Esophagus muscularis mucosa (tissue), 4 donors: ENCODE data around the gene LRGUK. TPM values are rescaled to one million over a fixed set of nuclear protein-coding genes. Genes with fewer than 3 reads are reported as not detected.

Experiments used
- DNase-seq: peaks from one replicate; pipeline ENCODE4 v3.0.0-alpha.2; 2017; ENCODE audit errors: extremely low spot score
- H3K27ac ChIP-seq, 4 donors: fragments of 200-600 bp; sonication (generic); replicated peaks in 1 of 4; 1 replicate in 3 of 4; 2 replicates in 1 of 4; pipeline ENCODE4 v1.5.1; 2016 to 2019; ENCODE audit warnings: mild to moderate bottlenecking in 1 of 4
- H3K27me3 ChIP-seq, 4 donors: fragments of 200-600 bp; sonication (generic); one replicate each; pipeline versions ENCODE4 v1.5.1 to v1.6.0; 2016 to 2019
- H3K36me3 ChIP-seq, 4 donors: fragments of 200-600 bp; sonication (generic); one replicate each; pipeline ENCODE4 v1.5.1; 2016 to 2019
- H3K4me1 ChIP-seq, 4 donors: fragments of 200-600 bp; sonication (generic); one replicate each; pipeline ENCODE4 v1.5.1; 2016 to 2019
- H3K4me3 ChIP-seq, 4 donors: fragments of 200-600 bp; sonication (generic); 1 replicate in 2 of 4; 2 replicates in 2 of 4; pipeline ENCODE4 v1.5.1; 2016 to 2019; ENCODE audit warnings: mild to moderate bottlenecking in 4 of 4, moderate library complexity in 1 of 4
- H3K9me3 ChIP-seq, 4 donors: fragments of 200-600 bp; sonication (generic); 1 replicate in 3 of 4; 2 replicates in 1 of 4; pipeline ENCODE4 v1.5.1; 2016 to 2019
- CTCF ChIP-seq, 3 experiments: fragments of 200-600 bp in 2 of 3; fragments of 450-650 bp in 1 of 3; sonication (generic) in 2 of 3; IDR thresholded peaks; one replicate each; pipeline ENCODE4 v1.5.1; 2017 to 2019; ENCODE audit warnings: antibody characterized with exemption in 3 of 3, mild to moderate bottlenecking in 2 of 3, moderate library complexity in 1 of 3
- EP300 ChIP-seq: sonication (generic); formaldehyde crosslinking; IDR thresholded peaks from one replicate; pipeline ENCODE4 v1.6.1; 2017; ENCODE audit warnings: antibody characterized with exemption
- POLR2A ChIP-seq: fragments of 450-650 bp; IDR thresholded peaks from one replicate; pipeline ENCODE4 v1.6.1; 2017; ENCODE audit warnings: antibody characterized with exemption, moderate library complexity, mild to moderate bottlenecking, low read depth
- POLR2AphosphoS5 ChIP-seq, 2 donors: sonication (generic); formaldehyde crosslinking; IDR thresholded peaks; one replicate each; pipeline ENCODE4 v1.6.1; 2017; ENCODE audit warnings: antibody characterized with exemption in 2 of 2
- WGBS: methylation state at CpG from one replicate; pipeline ENCODE4 v1.1.5; 2018; 5-methylcytosine and 5-hydroxymethylcytosine counted together
- intact Hi-C: fragments of 100-400 bp; cut with DNase I; formaldehyde crosslinking; loops from one replicate; pipeline ENCODE4 v1.15.1; 2023
- total RNA-seq, 4 donors: library from RNA; depleted of rRNA; stranded (reverse); fragments of >200 nt; gene quantifications; one replicate each; pipeline versions ENCODE4 v1.1.0 to v1.2.1, GENCODE V29; 2016

Gene LRGUK
- total RNA-seq, 4 donors from 2014 or later = 0.13 to 0.83 (median 0.31) TPM

DNA sequence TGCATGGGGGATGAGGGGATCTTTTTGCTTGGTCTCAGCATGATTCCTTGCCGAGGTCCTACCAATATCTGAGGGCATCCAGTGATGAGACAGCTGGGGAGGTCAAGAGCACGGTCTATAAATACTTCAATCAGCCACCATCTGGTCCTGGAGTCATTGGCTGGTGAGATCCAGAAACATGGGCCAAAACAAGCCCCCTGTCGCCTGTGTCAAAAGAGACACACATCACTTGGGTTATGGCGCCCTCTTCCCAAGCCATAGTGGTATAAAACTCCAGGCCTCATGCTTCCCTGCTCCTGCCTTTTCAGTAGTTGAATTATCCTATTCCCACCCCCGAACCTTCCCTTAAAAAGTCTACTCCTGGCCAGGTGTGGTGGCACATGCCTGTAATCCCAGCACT lies 128.7 kb downstream of the LRGUK start:
- DNase-seq = no peak
- Histone ChIP-seq H3K27ac (no peak overlapping the region), H3K4me3 (no peak overlapping the region), H3K36me3 (no peaks in the 10 kb centered on the region), H3K27me3 (no peaks in the 10 kb centered on the region), H3K9me3 (no peaks in the 10 kb centered on the region), H3K4me1 (no peaks in the 10 kb centered on the region)
- WGBS = 82% methylated on average over 5 of the region's 5 CpGs
- intact Hi-C loops = no loop called here
- TF ChIP-seq POLR2AphosphoS5 (IDR thresholded peaks at IDR 0.05) = no peak
- no peak for TF ChIP-seq EP300
- no peak for TF ChIP-seq POLR2A
- no peak for TF ChIP-seq CTCF (IDR thresholded peaks at IDR 0.05)

DNA sequence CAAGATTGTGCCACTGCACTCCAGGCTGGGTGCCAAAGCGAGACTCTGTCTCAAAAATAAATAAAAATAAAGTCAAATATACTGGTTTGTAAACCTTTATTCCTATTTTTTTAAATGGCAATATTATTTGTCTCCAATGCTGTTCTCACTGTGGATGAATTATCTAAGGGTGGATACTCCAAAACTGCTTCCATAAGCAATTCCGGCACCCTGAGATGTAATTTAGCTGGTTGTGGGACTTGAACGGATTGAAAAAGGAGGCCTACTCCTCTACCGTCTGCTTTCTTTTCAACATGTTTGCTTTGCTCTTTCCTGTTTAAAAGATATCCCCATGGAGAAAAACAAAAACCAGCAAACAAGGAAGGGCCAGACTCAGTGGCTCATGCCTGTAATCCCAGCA lies 135.2 kb downstream of the LRGUK start:
- H3K9me3 ChIP-seq = peaks cover 0 to 7% (median 0%) of the 10 kb centered on the region in 4 donors
- no peak overlapping the region for H3K4me3 ChIP-seq
- H3K36me3 ChIP-seq = no peaks in the 10 kb centered on the region
- no peaks in the 10 kb centered on the region for H3K27me3 ChIP-seq
- H3K4me1 ChIP-seq = no peaks in the 10 kb centered on the region
- intact Hi-C loops = no loop called here
- WGBS = 86% methylated on average over 4 of the region's 4 CpGs
- no peak for TF ChIP-seq CTCF (IDR thresholded peaks at IDR 0.05)
- TF ChIP-seq POLR2AphosphoS5 (IDR thresholded peaks at IDR 0.05) = no peak
- no peak for DNase-seq
- H3K27ac ChIP-seq = no peak overlapping the region

- no peak for DNase-seq
- WGBS = 43% methylated on average over 5 of the region's 5 CpGs
- no peak for TF ChIP-seq CTCF (IDR thresholded peaks at IDR 0.05)
- intact Hi-C loops = no loop called here
- Histone ChIP-seq H3K27ac (no peak overlapping the region), H3K27me3 (no peaks in the 10 kb centered on the region), H3K9me3 (no peaks in the 10 kb centered on the region), H3K4me1 (no peaks in the 10 kb centered on the region), H3K4me3 (no peak overlapping the region), H3K36me3 (no peaks in the 10 kb centered on the region)
Observed at GRCh38 chr7:134276951-134277350, 149.8 kb downstream of the LRGUK start.

- H3K27me3 ChIP-seq = no peaks in the 10 kb centered on the region
- H3K4me3 ChIP-seq = no peak overlapping the region
- no peak overlapping the region for H3K27ac ChIP-seq
- H3K4me1 ChIP-seq = no peaks in the 10 kb centered on the region
- DNase-seq = no peak
- WGBS = 71% methylated on average over 7 of the region's 7 CpGs
- intact Hi-C loops = no loop called here
- TF ChIP-seq POLR2A = no peak
- no peak for TF ChIP-seq CTCF (IDR thresholded peaks at IDR 0.05)
- no peak for TF ChIP-seq EP300
- no peak for TF ChIP-seq POLR2AphosphoS5 (IDR thresholded peaks at IDR 0.05)
- H3K36me3 ChIP-seq = no peaks in the 10 kb centered on the region
- no peaks in the 10 kb centered on the region for H3K9me3 ChIP-seq
Observed at GRCh38 chr7:134278502-134279153, 151.5 kb downstream of the LRGUK start.

- no peaks in the 10 kb centered on the region for H3K9me3 ChIP-seq
- no peak overlapping the region for H3K4me3 ChIP-seq
- H3K27ac ChIP-seq = no peak overlapping the region
- TF ChIP-seq POLR2AphosphoS5 (IDR thresholded peaks at IDR 0.05) (no peak), CTCF (IDR thresholded peaks at IDR 0.05) (no peak), EP300 (no peak), POLR2A (no peak)
- 92% methylated on average over 3 of the region's 3 CpGs for WGBS
- no peaks in the 10 kb centered on the region for H3K4me1 ChIP-seq
- intact Hi-C loops = no loop called here
- no peaks in the 10 kb centered on the region for H3K36me3 ChIP-seq
- no peak for DNase-seq
- H3K27me3 ChIP-seq = no peaks in the 10 kb centered on the region
Observed at GRCh38 chr7:134279336-134279735, 152.2 kb downstream of the LRGUK start.
